HepG2 (cell line): ENCODE measurements around the gene KIN. TPM values are rescaled to one million over a fixed set of nuclear protein-coding genes. Genes with fewer than 3 reads are reported as not detected.

ENCODE experiments used
- ARID4A ChIP-seq: sonication (generic); formaldehyde crosslinking; IDR thresholded peaks from 2 replicates; pipeline ENCODE4 v1.5.0; 2020; ENCODE audit warnings: mild to moderate bottlenecking, missing genetic modification reagents, borderline replicate concordance
- BCL6 ChIP-seq: IDR thresholded peaks from 2 replicates; pipeline ENCODE4 v1.6.1; 2016; ENCODE audit warnings: missing genetic modification reagents, missing compliant biosample characterization
- BORCS8-MEF2B ChIP-seq: sonication (generic); formaldehyde crosslinking; IDR thresholded peaks from 2 replicates; pipeline ENCODE4 v1.8.0; 2022; ENCODE audit warnings: mild to moderate bottlenecking, missing genetic modification reagents
- ELF3 ChIP-seq: IDR thresholded peaks from 2 replicates; pipeline ENCODE4 v1.6.1; 2016; ENCODE audit warnings: missing genetic modification reagents, missing compliant biosample characterization
- ESRRA ChIP-seq: sonication (generic); formaldehyde crosslinking; IDR thresholded peaks from 2 replicates; pipeline ENCODE4 v1.5.1; 2020; ENCODE audit warnings: mild to moderate bottlenecking, low read depth, missing genetic modification reagents
- JUN ChIP-seq: sonication (generic); formaldehyde crosslinking; IDR thresholded peaks from 2 replicates; pipeline ENCODE4 v1.4.0; 2020; ENCODE audit warnings: mild to moderate bottlenecking, missing genetic modification reagents
- KLF12 ChIP-seq: sonication (generic); formaldehyde crosslinking; IDR thresholded peaks from 2 replicates; pipeline ENCODE4 v1.4.0; 2020; ENCODE audit warnings: missing genetic modification reagents, borderline replicate concordance
- MXD1 ChIP-seq: sonication (generic); formaldehyde crosslinking; IDR thresholded peaks from 2 replicates; pipeline ENCODE4 v1.4.0; 2020; ENCODE audit warnings: mild to moderate bottlenecking, missing genetic modification reagents
- NAIF1 ChIP-seq: sonication (generic); formaldehyde crosslinking; IDR thresholded peaks from 2 replicates; pipeline ENCODE4 v1.5.0; 2020; ENCODE audit warnings: mild to moderate bottlenecking, missing genetic modification reagents, borderline replicate concordance
- PHF8 ChIP-seq: sonication (generic); formaldehyde crosslinking; IDR thresholded peaks from 2 replicates; pipeline ENCODE4 v1.5.0; 2020; ENCODE audit warnings: missing genetic modification reagents
- SETDB1 ChIP-seq: sonication (generic); formaldehyde crosslinking; IDR thresholded peaks from 2 replicates; pipeline ENCODE4 v1.5.1; 2020; ENCODE audit warnings: missing genetic modification reagents, mild to moderate bottlenecking, borderline replicate concordance
- ZBTB4 ChIP-seq: sonication (generic); formaldehyde crosslinking; IDR thresholded peaks from 2 replicates; pipeline ENCODE4 v1.4.0; 2020; ENCODE audit warnings: missing genetic modification reagents, mild to moderate bottlenecking, borderline replicate concordance
- ZFP41 ChIP-seq: sonication (generic); formaldehyde crosslinking; IDR thresholded peaks from 2 replicates; pipeline ENCODE4 v1.4.0; 2020; ENCODE audit warnings: mild to moderate bottlenecking, missing genetic modification reagents, borderline replicate concordance
- ZFP91 ChIP-seq: sonication (generic); formaldehyde crosslinking; IDR thresholded peaks from 2 replicates; pipeline ENCODE4 v1.9.0; 2022; ENCODE audit warnings: missing genetic modification reagents, mild to moderate bottlenecking, borderline replicate concordance
- ZNF124 ChIP-seq: sonication (generic); formaldehyde crosslinking; IDR thresholded peaks from 2 replicates; pipeline ENCODE4 v1.4.0; 2020; ENCODE audit warnings: missing genetic modification reagents
- ZNF569 ChIP-seq: sonication (generic); formaldehyde crosslinking; IDR thresholded peaks from 2 replicates; pipeline ENCODE4 v1.5.0; 2020; ENCODE audit warnings: mild to moderate bottlenecking, missing genetic modification reagents, moderate library complexity, borderline replicate concordance
- ZNF660 ChIP-seq: sonication (generic); formaldehyde crosslinking; IDR thresholded peaks from 2 replicates; pipeline ENCODE4 v1.5.1; 2020; ENCODE audit warnings: mild to moderate bottlenecking, low read depth, missing genetic modification reagents, borderline replicate concordance
- ZNF709 ChIP-seq: sonication (generic); formaldehyde crosslinking; IDR thresholded peaks from 2 replicates; pipeline ENCODE4 v1.5.0; 2020; ENCODE audit warnings: mild to moderate bottlenecking, missing genetic modification reagents
- polyA plus RNA-seq, 8 experiments: library from polyadenylated mRNA; depleted of rRNA in 3 of 8; stranded (reverse) in 7 of 8; unstranded in 1 of 8; fragments of >200 nt; fragmentation: Illumina TruSeq in 4 of 8; extraction: Trizol in 4 of 8; gene quantifications; 2 replicates each; pipeline versions ENCODE4 v1.2.1 to v1.2.3, GENCODE V29; 2011 to 2016; ENCODE audit warnings: low read depth in 4 of 8, missing spikeins in 1 of 8, mixed read lengths in 1 of 8; ENCODE audit not compliant: insufficient read depth in 1 of 8
- total RNA-seq, 5 experiments: library from RNA; depleted of rRNA; stranded (reverse); fragments of >200 nt; fragmentation: Illumina TruSeq; extraction: Trizol; gene quantifications; 2 replicates each; pipeline ENCODE4 v1.2.3, GENCODE V29; 2016; ENCODE audit warnings: low read depth in 1 of 5

The KIN gene
- total and polyA plus RNA-seq, 2 of the 13 experiments (the other 11 are each of a cell fraction or from before 2014, with no cell fraction given), result 4.9 to 23.2 TPM

GRCh38 chr10:7787857-7788638 lies at the start of gene KIN, which contains the start of gene ATP5F1C (continued):
- TF ChIP-seq ARID4A (CRISPR knock-in tag) (peak; percentile 83), ZFP91 (CRISPR knock-in tag) (peak; percentile 85), ZNF709 (peak; percentile 75; the same call in 1 of the 2 replicates), ZFP41 (no peak), ZNF124 (CRISPR knock-in tag) (peak; percentile 73; the same call in 1 of the 2 replicates), ESRRA (CRISPR knock-in tag) (peak; percentile 48; the same call in 1 of the 2 replicates), BORCS8-MEF2B (CRISPR knock-in tag) (peak; percentile 93; the same call in 1 of the 2 replicates), ZNF569 (CRISPR knock-in tag) (no peak), SETDB1 (CRISPR knock-in tag) (no peak), PHF8 (CRISPR knock-in tag) (peak; percentile 99), ELF3 (CRISPR knock-in tag) (peak; percentile 87), JUN (CRISPR knock-in tag) (no peak), BCL6 (CRISPR knock-in tag) (0 out of 2 replicates have a peak, but pooled peaks have one; percentile 7), ZBTB4 (CRISPR knock-in tag) (0 out of 2 replicates have a peak, but pooled peaks have one; percentile 36), KLF12 (no peak), ZNF660 (0 out of 2 replicates have a peak, but pooled peaks have one; percentile 58), MXD1 (peak; percentile 90), NAIF1 (CRISPR knock-in tag) (peak; percentile 76; the same call in 1 of the 2 replicates)
